Measurements from ENCODE around the gene S100A5.

DNA sequence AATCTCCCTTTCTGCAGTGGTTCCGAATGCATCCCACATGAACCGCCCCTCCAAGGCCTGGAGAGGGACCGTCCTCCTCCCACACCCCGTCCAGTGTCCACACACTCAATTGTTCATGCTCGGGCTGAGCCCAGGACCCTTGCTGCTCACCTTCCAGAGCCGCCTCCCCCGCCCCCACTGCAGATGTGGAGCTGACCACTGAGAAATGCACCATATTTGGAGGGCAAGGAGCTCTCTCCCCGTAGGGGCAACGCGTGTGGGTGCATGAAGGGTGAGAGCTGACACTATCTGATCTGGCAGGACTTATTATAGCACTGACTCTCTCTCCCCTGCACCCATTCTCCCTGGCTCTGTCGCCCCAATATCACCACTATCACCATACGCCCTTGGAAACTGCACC lies 12.4 kb upstream of the S100A5 start:
- TF ChIP-seq EZH2 (IDR thresholded peaks at IDR 0.05; ENCODE audit: borderline replicate concordance, control insufficient read depth, low read depth, low read length) (no peak), BMI1 (IDR thresholded peaks at IDR 0.05; ENCODE audit: borderline replicate concordance) (no peak), ZNF24 (IDR thresholded peaks at IDR 0.05) (no peak)
- TF ChIP-seq, protein P1, sequence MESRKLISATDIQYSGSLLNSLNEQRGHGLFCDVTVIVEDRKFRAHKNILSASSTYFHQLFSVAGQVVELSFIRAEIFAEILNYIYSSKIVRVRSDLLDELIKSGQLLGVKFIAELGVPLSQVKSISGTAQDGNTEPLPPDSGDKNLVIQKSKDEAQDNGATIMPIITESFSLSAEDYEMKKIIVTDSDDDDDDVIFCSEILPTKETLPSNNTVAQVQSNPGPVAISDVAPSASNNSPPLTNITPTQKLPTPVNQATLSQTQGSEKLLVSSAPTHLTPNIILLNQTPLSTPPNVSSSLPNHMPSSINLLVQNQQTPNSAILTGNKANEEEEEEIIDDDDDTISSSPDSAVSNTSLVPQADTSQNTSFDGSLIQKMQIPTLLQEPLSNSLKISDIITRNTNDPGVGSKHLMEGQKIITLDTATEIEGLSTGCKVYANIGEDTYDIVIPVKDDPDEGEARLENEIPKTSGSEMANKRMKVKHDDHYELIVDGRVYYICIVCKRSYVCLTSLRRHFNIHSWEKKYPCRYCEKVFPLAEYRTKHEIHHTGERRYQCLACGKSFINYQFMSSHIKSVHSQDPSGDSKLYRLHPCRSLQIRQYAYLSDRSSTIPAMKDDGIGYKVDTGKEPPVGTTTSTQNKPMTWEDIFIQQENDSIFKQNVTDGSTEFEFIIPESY (IDR thresholded peaks at IDR 0.05), result no peak
- TF ChIP-seq, protein P2, sequence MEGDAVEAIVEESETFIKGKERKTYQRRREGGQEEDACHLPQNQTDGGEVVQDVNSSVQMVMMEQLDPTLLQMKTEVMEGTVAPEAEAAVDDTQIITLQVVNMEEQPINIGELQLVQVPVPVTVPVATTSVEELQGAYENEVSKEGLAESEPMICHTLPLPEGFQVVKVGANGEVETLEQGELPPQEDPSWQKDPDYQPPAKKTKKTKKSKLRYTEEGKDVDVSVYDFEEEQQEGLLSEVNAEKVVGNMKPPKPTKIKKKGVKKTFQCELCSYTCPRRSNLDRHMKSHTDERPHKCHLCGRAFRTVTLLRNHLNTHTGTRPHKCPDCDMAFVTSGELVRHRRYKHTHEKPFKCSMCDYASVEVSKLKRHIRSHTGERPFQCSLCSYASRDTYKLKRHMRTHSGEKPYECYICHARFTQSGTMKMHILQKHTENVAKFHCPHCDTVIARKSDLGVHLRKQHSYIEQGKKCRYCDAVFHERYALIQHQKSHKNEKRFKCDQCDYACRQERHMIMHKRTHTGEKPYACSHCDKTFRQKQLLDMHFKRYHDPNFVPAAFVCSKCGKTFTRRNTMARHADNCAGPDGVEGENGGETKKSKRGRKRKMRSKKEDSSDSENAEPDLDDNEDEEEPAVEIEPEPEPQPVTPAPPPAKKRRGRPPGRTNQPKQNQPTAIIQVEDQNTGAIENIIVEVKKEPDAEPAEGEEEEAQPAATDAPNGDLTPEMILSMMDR (IDR thresholded peaks at IDR 0.05 in 2 of 3, conservative IDR thresholded peaks at IDR 0.05 in 1 of 3; ENCODE audit: control insufficient read depth in 2 of 3, extremely low read depth in 1 of 3, insufficient read depth in 1 of 3, low read depth in 3 of 3, low read length in 3 of 3), result no peak

Data from GM12878 (cell line).